GM21447 (cell line): ENCODE data around the gene PLSCR3.
"Not testable (repeated sequence)": the region's sequence is repeated elsewhere in the genome, so short reads cannot be mapped to it uniquely, and the experiment has no call there.

Source experiments
- ATAC-seq: cut with Tn5 transposase; IDR thresholded peaks from one replicate; pipeline ENCODE4 v1.9.1; 2021; ENCODE audit not compliant: unreplicated experiment

Gene PLSCR3

GRCh38 chr17:7382901-7383300, 11.4 kb downstream of the PLSCR3 start:
- ATAC-seq: no peak

DNA sequence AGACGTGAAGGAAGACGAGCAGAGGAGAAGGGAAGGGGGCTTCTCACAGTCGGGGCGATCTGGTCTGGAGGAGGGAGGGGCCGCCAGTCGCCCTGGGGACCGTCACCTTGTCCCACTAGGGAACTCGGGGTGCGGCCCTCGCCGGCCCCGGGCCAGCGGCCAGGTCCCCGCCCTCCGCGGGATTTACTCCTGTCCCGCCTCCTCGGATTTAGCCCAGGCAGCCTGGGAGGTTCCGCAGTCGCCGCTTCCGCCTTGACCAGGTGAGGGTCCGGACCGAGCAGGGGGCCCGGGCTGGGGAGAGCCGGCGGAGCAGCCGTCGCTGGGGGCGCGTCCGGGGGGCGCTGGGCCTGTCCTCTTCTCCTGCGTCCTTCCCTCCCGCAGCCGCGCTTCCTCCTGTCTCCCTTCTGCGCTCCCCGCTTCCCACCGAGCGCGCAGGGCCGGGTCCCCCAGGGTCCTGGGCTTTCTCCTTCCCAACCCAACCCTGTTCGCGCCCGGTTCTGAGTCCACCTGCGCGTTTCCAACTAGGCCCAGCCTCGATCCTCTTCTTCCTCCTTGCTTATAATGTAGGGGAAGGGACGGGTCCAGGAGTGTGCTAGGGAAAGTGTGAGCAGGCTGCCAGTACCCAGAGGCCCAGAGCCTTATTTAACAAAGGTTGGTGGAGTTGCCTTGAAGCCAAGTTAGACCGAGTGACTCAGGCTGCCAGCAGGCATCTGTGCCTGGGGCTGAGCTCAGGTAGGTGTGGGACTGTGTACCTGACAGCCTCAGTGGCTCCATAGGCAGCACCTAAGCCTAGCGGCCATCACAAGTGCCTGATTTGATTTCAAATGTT, 13.3 kb downstream of the PLSCR3 start, which contains the start of gene TNK1:
Gene TNK1 (plus strand): TSS at position 235 of the 829 bp plus-strand sequence. CDS start 1,838 bp downstream, outside the sequence.
- ATAC-seq: no peak

GRCh38 chr17:7380321-7380720, 14.0 kb downstream of the PLSCR3 start:
- no peak for ATAC-seq

DNA sequence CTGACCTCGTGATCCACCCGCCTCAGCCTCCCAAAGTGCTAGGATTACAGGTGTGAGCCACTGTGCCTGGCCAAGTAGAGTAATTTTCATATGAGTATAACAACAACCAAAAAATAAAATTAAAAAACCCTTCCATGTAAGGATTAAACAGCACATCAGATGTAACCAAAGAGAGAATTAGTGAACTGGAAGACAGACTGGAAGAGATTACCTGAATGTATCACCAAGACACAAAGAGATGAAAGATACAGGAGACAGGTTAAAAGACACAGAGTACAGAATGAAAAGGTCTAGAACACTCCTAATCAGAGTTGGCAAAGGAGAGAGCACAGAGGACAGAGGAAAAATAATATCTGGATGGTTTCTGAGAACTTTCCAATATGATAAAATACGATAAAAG, 15.2 kb downstream of the PLSCR3 start:
- ATAC-seq: no peak

GRCh38 chr17:7374353-7374752, 20.0 kb downstream of the PLSCR3 start:
- ATAC-seq: no peak

DNA sequence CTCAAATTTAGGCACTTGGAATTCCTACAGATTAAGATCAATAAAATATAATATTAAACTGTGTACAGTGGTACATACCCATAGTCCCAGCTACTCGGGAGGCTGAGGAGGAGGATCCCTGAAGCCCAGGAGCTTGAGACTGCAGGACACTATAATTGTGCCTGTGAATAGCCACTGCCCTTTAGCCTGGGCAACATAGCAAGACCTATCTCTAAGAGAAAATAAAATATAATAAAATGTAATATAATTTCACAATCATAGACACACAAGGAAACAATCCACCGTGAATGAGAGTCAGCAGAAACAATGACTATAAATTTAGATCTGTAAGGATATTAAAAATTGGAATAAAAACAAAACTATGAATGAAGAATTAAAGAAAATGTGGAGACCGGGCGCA, 23.5 kb downstream of the PLSCR3 start:
- ATAC-seq: no peak

DNA sequence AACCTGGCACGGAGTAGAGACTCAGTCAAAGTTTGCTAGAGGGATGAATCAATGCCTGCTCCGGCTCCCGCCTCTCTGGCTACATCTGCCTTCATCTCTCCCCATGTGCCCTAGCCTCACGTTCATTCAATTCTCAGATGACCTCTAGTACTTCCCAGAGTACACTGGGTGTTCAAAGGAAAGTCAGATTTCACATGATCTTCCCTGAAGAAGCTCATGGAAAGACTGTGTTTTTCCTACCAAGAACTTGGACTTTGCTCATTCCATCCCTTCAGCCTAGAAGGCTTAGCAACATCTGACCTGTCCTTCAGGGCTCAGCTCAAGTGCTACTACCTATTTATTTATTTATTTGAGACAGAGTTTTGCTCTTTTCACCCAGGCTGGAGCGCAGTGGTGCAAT, 24.5 kb downstream of the PLSCR3 start:
- ATAC-seq: no peak

GRCh38 chr17:7368599-7368994, 25.7 kb downstream of the PLSCR3 start:
- ATAC-seq: not testable (repeated sequence)

DNA sequence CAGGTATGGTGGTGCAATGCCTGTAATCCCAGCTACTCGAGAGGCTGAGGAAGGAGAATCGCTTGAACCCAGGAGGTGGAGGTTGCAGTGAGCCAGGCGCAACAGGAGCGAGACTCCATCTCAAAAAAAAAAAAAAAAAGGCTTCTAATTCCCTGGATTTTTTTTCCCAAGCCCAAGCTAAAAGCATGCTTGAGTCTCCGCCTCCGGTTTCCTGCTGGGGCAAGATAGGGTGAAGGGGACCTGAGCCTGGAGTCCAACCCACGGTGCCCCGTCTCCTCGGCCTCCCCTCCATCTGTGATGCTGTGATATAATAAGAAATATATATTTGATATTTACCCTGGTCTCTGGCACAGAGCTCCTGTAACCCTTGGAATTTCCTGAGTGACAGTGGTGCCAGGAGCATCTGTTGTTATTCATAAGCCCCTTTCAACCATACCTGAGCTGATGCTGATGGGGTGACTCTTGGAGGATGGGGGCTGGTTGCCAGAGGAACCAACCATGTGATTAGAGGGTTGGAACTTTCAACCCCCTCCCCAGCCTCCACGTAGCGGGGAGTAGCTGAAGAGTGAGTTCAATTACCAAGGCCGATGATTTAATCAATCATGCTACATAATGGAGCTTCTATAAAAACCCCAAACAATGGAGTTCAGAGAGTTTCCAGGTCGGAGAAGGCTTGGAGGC, 26.3 kb downstream of the PLSCR3 start:
- no peak for ATAC-seq

- no peak for ATAC-seq
Observed at GRCh38 chr17:7367083-7367482, 27.2 kb downstream of the PLSCR3 start.

DNA sequence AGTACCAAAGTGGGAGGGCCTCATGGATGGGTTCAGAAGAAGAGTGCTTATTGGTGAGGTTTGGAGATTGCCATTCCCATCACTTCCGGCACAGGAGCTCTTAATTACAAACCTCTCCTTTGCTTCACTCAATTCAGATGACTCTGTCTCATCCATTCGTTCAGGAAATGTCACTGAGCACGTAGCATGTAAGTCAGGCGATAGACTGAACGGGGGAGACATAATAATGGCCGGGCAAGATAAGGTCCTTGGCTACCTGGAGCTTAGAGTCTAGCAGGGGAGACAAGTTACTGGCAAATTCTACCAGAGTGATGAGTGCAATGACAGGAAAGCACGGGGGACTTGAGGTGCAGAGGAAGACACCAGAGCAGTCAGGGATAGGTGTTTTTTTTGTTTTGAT, 28.4 kb downstream of the PLSCR3 start:
- ATAC-seq: not testable (repeated sequence)

DNA sequence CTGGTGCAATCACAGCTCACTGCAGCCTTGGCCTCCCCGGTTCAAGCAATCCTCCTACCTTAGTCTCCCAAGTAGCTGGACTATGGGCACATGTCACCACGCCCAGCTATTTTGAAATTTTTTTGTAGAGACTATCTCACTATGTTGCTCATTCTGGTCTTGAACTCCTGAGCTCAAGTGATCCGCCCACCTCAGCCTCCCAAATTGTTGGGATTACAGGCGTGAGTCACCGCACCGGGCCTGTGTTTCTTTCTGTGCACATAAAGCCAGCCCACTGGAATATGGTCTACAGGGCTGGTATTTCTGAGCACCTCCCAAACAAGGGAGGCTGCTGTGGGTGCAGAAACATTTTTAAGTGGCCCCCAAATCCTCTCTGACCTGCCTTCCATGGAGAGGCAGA, 31.0 kb downstream of the PLSCR3 start:
- no peak for ATAC-seq

DNA sequence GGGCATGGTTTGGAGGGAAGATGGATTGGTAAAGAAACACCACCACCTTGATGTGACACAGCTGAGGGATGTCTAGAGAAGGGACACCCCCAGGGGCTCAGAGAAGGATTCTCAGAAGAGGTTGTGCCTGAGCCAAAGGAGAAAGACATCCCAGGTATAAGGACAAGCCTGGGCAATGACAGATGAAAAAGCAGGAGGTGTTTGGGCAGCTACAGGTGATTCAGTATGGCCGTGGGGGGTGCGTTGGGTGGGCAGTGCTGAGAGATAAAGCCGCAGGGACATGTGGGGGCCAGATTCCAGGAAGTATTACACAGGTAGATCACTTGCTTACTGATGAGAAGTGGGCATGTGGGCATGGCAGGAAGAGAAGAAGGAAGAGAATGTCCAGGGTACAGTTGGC, 32.4 kb downstream of the PLSCR3 start:
- ATAC-seq: no peak

DNA sequence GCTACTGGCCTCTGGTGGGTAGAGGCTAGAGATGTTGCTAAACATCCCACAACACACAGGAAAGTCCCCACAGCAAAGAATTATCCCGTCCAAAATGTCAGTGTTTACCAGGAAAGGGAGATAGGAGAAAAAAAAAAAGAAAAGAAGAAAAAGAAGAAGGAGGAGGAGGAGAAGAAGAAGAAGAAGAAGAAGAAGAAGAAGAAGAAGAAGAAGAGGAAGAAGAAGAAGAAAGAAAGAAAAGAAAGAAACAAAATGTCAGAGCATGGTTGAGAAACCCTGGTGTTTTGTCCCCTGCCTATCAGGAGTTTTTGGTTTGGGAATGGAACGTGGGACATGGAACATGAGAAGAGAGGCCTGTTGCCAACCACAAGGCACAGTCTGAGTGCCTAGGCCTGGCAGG, 36.9 kb downstream of the PLSCR3 start:
- ATAC-seq: no peak

DNA sequence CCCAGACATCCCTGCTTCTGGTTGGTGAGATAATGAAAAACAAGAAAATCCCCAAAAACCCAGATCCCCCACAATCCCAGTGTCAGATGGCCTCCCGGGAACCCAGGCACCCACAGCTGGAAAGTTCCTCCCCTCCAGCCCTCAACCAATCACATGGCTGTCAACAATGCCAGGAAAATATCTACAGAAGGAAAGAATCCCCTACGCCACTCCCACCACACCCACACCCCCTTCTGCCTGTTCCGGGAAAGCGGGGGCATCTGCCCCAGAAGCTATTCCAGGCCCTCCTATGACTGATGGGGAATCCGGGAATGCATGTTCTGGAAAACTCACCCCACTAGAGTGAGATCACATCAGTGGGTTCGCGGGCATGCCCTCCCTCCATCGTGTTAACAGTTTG, 37.6 kb downstream of the PLSCR3 start:
- no peak for ATAC-seq

GRCh38 chr17:7356072-7356549, 38.2 kb downstream of the PLSCR3 start:
- no peak for ATAC-seq

DNA sequence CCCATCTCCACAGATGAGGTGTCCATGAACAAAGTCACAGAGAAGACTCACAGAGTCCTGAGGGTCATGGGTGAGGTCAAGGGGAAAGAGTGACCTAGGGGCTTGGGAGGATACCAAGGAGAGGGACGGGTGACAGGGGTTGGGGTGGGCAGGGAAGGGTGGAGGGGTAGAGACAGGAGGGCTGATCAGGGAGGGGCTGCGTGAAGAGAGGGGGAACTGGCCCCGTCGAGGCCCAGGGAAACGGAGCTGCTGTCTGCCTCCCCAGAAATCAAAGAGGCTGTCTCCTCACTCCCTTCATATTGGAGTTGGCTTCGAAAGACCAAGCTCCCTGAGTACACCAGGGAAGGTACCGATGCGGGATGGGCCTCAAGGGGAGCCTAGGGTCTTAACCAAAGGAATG, 38.8 kb downstream of the PLSCR3 start:
- ATAC-seq: no peak

GRCh38 chr17:7355053-7355452, 39.3 kb downstream of the PLSCR3 start, which contains the start of gene TMEM95:
Gene TMEM95, plus strand, starts transcription at chr17:7355156. Its CDS starts 49 bp downstream, at chr17:7355205.
- ATAC-seq: no peak

GRCh38 chr17:7354262-7354843, 40.0 kb downstream of the PLSCR3 start:
- no peak for ATAC-seq

- ATAC-seq: no peak
Observed at GRCh38 chr17:7352910-7353635, 41.3 kb downstream of the PLSCR3 start.

GRCh38 chr17:7352503-7352889, 41.8 kb downstream of the PLSCR3 start:
- ATAC-seq: no peak
